ENCODE results near the gene CTNNBIP1. TPM values are rescaled to one million over a fixed set of nuclear protein-coding genes. Genes with fewer than 3 reads are reported as not detected.

The CTNNBIP1 gene
- total RNA-seq, 4 donors from 2014 or later, result 24.0 to 30.5 (median 28.5) TPM

DNA sequence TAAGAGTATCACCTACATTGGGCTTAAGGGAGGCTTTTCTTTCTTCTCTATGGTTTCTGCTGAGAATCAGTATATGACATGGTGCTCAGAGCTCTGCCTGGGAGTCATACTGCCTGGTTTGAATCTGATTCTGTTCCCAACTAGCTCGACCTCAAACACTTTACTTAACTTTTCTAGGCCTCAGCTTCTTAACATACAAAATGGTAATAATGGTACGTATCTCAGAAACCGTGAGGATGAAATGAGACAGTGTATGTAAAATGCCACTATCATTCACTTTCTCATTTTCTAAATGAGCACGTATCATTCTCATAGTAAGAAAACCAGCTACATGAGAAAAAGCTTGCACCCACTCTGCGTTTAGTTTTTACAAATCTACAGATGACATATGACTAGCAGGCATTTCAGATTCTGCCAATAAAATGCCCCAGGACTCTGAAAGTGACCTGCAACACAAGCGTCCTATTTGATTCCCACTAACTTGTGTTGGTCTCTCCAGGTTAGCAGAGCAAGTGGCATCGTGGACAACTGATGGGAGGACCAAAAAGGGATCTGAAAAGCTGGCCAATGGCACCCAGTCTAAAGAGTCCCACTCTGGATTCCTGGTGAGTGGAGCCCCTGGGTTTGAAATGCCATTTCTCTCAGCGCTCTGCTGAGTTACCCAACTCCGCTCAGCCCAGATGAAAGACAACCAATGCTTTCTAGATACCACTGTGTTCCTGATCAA is 6.1 kb downstream of the CTNNBIP1 start:
- H3K27me3 ChIP-seq, result no peaks in the 10 kb centered on the region
- TF ChIP-seq POLR2A (IDR thresholded peaks at IDR 0.05) (no peak), CTCF (IDR thresholded peaks at IDR 0.05) (no peak)
- peaks cover under 1 to 32% (median 6%) of the 10 kb centered on the region in 4 donors for H3K4me1 ChIP-seq
- no peak overlapping the region for H3K4me3 ChIP-seq
- no peak overlapping the region for H3K27ac ChIP-seq
- no peaks in the 10 kb centered on the region for H3K36me3 ChIP-seq
- H3K9me3 ChIP-seq, result no peaks in the 10 kb centered on the region
- no peak for DNase-seq

GRCh38 chr1:9902060-9902452 is 8.0 kb downstream of the CTNNBIP1 start:
- Histone ChIP-seq H3K36me3 (no peaks in the 10 kb centered on the region), H3K9me3 (no peaks in the 10 kb centered on the region), H3K27ac (peak overlapping the region in 3 of 4 donors; percentile 18 to 57 (median 40)), H3K4me1 (peaks cover 0 to 26% (median 5%) of the 10 kb centered on the region in 4 donors), H3K4me3 (no peak overlapping the region), H3K27me3 (no peaks in the 10 kb centered on the region)
- TF ChIP-seq POLR2A (IDR thresholded peaks at IDR 0.05), result no peak
- TF ChIP-seq CTCF (IDR thresholded peaks at IDR 0.05), result no peak
- DNase-seq, result no peak

DNA sequence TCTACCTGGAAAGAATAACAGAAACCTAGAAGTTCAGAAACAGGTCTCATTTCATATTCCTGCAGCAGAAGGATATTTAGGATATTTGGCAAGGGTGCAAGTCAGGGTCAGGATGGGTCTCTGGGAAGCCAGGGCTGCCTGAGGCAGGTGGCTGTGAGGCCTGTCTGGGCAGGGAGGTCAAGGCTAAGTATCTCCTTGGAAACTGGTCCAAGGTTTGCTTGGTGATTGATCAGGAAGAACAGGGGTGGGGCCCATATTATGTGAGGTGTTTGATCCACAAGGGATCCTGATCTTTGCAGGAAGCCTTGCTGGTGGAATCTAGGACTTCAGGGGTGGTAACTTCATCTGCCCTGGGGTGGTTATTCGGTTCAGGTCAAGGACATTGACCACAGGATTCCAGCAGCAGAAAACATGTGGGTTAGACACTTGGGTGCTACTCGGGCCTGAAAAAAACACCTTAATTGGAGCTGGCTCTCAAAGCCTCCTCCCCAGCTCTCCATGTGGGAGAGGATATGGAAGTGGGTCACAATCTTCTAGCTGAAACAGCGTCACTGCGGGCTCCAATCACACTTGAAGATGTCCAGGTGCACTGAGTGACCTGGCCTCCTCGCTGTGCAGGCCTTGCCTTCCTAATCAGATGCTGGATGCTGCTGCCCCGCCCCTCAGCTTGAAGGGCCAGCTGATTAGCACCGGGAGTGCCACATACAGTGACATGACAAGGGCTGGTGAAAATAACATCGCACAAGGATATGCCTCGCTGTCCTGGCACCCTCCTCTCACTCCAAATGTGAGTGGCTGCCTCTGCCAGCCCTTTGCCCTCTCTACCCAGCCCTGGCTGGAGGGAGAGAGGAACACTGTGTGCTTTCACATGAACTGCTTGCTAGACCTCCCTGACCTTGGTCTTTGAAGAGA is 8.7 kb downstream of the CTNNBIP1 start:
- TF ChIP-seq CTCF (IDR thresholded peaks at IDR 0.05), result no peak
- no peak for TF ChIP-seq POLR2A (IDR thresholded peaks at IDR 0.05)
- Histone ChIP-seq H3K27me3 (no peaks in the 10 kb centered on the region), H3K4me1 (peaks cover 0 to 26% (median 5%) of the 10 kb centered on the region in 4 donors), H3K36me3 (no peaks in the 10 kb centered on the region), H3K9me3 (no peaks in the 10 kb centered on the region), H3K27ac (peak overlapping the region in 3 of 4 donors; percentile 18 to 57 (median 40)), H3K4me3 (no peak overlapping the region)
- DNase-seq, result peak in 2 of 3 donors; percentile 66 to 67

DNA sequence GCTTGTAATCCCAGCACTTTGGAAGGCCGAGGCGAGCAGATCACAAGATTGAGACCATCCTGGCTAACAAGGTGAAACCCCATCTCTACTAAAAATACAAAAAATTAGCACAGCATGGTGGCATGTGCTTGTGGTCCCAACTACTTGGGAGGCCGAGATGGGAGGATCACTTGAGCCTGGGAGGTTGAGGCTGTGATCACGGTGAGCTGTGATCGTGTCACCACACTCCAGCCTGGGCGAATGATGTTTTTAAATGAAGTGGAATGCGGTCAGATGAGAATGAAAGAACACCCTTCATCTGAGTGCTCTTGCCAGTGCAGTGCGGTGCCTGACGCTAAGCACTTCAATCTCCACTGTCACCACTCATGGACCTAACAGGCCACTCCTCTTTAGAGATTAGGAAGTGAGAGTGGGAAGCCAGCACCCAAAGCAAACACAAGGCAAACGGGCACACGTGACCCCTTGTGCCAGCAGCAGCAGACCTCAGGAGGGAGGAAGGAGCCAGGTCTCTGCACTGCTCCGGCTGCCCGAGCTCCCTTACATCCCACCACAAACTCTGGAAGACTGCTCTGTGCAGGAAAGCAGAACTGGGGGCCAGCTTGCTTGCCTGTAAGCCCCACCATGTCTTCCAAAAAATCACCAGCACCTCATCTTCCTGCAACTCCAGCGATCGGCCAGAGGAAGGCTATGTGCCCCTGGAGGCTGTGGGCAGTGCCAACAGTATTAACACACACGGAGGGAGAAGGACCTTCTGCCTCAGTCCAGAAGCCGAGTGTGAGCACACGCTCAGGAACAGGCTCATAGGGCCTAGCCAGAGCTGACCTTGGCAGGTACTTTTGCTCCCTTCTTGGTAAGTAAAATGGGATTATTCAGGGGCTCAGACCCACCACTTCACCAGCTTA is 9.7 kb downstream of the CTNNBIP1 start:
- no peaks in the 10 kb centered on the region for H3K27me3 ChIP-seq
- H3K9me3 ChIP-seq, result no peaks in the 10 kb centered on the region
- peak overlapping the region; percentile 40 to 63 (median 52) for H3K27ac ChIP-seq
- H3K4me3 ChIP-seq, result peak overlapping the region in 2 of 4 donors; percentile 10 to 16
- TF ChIP-seq POLR2A (IDR thresholded peaks at IDR 0.05) (peak in 1 of 2 donors; percentile 20), CTCF (IDR thresholded peaks at IDR 0.05) (peak in 1 of 6 experiments; percentile 15)
- DNase-seq, result peak; percentile 54 to 80 (median 65)
- peaks cover 0 to 26% (median 5%) of the 10 kb centered on the region in 4 donors for H3K4me1 ChIP-seq
- H3K36me3 ChIP-seq, result no peaks in the 10 kb centered on the region

DNA sequence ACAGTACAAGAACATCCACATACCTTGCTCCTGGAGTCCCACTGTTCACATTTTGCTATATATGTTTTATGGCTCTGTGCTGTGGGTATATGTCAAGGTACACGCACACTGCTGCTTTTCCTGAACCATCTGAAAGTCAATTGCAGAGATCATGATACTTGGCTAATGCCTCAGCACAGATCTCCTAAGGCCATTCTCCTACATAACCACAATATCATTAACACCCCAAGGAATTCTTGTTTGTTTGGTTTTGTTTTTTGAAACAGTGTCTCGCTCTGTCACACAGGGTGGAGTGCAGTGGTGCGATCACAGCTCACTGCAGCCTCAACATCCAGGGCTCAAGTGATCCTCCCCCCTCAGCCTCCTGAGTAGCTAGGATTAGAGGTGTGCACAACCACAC is 16.0 kb downstream of the CTNNBIP1 start:
- Histone ChIP-seq H3K36me3 (no peaks in the 10 kb centered on the region), H3K4me1 (peaks cover 0 to 11% (median 0%) of the 10 kb centered on the region in 4 donors), H3K9me3 (no peaks in the 10 kb centered on the region), H3K27ac (no peak overlapping the region), H3K4me3 (no peak overlapping the region), H3K27me3 (no peaks in the 10 kb centered on the region)
- DNase-seq, result no peak
- no peak for TF ChIP-seq POLR2A (IDR thresholded peaks at IDR 0.05)
- no peak for TF ChIP-seq CTCF (IDR thresholded peaks at IDR 0.05)
